ENCODE results near the gene WNK2.

DNA sequence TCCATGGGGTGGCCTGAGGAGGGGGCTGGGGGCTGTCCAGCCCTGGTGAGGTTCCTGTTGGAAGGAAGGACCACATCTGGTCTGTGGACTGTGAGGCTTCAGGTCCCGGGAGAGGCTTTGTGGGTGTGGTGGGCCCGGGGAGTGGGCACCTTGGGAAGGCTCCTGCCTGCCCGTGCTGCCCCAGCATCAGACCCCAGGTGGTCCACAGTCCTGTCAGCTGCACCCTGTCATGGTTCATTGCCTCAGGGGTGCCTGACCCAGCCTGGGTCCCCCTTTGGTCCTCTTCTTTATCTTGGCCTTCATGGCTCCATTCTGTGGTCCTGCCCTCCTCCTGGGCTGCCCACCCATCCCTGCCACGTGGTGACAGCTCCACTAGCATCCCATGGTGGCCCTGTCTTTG, 36.7 kb downstream of the WNK2 start:
- TF ChIP-seq POLR2A (IDR thresholded peaks at IDR 0.05): no peak
- TF ChIP-seq, protein P1, sequence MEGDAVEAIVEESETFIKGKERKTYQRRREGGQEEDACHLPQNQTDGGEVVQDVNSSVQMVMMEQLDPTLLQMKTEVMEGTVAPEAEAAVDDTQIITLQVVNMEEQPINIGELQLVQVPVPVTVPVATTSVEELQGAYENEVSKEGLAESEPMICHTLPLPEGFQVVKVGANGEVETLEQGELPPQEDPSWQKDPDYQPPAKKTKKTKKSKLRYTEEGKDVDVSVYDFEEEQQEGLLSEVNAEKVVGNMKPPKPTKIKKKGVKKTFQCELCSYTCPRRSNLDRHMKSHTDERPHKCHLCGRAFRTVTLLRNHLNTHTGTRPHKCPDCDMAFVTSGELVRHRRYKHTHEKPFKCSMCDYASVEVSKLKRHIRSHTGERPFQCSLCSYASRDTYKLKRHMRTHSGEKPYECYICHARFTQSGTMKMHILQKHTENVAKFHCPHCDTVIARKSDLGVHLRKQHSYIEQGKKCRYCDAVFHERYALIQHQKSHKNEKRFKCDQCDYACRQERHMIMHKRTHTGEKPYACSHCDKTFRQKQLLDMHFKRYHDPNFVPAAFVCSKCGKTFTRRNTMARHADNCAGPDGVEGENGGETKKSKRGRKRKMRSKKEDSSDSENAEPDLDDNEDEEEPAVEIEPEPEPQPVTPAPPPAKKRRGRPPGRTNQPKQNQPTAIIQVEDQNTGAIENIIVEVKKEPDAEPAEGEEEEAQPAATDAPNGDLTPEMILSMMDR (IDR thresholded peaks at IDR 0.05): no peak

All from adrenal gland (tissue), 5 donors.